GM19240 (cell line): Measurements from ENCODE around the gene KCNE1.

Experiments
- DNase-seq: peaks from one replicate; pipeline ENCODE4 v3.0.0; 2011; ENCODE audit warnings: low spot score; ENCODE audit not compliant: insufficient read length

The KCNE1 gene

GRCh38 chr21:34536311-34536710 is 24.3 kb upstream of the KCNE1 start:
- DNase-seq: no peak

DNA sequence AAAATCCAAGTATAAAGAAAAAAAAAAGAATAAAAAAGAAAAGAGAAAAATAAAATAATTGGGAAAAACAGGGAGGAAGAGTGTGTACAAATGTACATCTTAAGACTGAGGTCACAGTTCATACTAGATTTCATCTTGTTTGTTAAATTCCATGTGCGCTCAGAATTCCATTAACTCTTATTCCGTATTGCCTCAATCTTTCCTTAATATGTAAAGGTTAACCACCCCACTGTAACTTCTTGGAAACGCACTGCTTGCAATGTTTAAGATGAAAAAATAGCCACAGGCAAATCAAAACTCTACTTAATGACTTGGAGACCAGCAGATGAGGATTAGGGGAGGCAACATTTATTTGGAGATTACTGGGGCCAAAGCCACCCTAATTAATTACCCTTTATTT is 23.9 kb upstream of the KCNE1 start:
- DNase-seq: no peak

DNA sequence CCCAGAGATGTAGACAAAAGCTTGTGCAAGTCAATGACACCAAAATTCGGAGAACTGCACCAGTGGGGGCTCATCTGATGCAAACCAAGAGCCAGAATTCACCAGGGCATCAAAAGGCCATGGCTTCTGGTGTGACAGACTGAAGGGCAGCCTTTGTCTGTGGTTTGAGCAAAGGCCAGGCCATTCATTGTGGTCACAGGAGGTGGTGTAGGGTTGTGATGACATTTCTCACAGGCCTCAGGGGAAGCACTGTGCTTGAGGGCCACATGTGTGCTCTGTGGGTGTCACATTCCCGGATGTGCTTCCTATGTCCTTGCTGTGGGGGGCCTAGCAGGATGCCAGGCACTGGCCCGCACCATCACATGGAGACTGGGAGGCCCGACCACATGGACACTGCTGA is 22.5 kb upstream of the KCNE1 start:
- DNase-seq: no peak

GRCh38 chr21:34533938-34534337 is 21.9 kb upstream of the KCNE1 start:
- DNase-seq: no peak

DNA sequence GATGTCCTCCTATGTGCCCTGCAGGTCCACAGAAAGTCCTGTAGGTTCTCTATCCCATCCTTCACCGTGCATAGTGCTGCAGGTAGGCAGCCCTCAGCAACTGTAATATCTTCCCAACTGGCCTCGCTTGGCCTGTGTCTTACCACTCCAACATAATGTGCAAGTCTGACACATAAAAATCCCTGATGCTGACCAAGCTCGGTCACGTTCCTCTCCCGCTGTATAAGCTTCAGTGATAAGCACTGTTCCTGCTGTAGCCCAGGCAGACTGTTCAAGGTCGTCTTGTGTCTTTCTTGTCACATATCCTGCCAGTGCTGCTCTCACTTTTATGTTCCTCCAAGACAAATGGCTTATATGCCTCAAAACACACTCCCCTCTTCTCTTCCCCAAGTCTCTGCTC is 19.4 kb upstream of the KCNE1 start:
- no peak for DNase-seq

DNA sequence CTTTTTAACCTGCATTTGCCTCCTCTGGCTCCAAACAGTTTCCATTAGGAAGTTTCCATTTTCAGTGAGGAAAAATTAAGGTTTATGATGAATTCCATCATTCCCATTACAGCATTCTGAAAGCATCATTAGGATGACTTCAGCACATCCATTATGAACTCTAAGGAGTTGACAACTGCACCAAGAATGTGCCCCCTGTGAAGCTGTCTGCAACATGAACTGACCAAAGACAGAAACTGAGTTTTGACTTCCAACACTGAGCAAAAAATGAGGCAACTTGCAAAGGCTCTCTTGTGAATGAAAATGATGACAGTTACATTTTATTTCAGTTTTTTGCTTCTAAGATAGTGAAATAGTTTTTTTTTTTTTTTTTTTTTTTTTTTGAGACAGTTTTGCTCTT is 18.3 kb upstream of the KCNE1 start:
- DNase-seq: no peak

DNA sequence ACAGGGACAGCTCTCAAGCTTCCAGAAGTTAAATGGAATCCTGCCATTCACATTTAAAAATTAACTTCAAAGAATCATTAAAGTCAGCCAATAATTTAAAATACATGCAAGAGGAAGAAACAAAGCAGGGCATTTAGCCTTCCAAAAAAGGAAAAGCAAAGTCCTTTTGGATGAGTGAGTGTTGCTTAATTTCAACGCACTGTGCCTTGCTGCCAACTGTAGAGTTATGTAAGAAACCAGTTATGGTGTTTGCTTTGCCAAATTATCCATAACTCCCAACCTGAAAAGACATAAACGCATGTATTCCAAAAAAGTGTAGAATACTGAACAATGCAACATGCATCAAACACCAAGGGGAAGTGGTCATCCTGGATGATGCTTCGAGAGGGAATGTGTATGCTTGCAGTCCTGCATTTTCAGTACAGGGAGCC is 16.1 kb upstream of the KCNE1 start:
- no peak for DNase-seq

- no peak for DNase-seq
Observed at GRCh38 chr21:34526618-34527290, 14.7 kb upstream of the KCNE1 start.

- DNase-seq: no peak
Observed at GRCh38 chr21:34526241-34526617, 14.2 kb upstream of the KCNE1 start.

DNA sequence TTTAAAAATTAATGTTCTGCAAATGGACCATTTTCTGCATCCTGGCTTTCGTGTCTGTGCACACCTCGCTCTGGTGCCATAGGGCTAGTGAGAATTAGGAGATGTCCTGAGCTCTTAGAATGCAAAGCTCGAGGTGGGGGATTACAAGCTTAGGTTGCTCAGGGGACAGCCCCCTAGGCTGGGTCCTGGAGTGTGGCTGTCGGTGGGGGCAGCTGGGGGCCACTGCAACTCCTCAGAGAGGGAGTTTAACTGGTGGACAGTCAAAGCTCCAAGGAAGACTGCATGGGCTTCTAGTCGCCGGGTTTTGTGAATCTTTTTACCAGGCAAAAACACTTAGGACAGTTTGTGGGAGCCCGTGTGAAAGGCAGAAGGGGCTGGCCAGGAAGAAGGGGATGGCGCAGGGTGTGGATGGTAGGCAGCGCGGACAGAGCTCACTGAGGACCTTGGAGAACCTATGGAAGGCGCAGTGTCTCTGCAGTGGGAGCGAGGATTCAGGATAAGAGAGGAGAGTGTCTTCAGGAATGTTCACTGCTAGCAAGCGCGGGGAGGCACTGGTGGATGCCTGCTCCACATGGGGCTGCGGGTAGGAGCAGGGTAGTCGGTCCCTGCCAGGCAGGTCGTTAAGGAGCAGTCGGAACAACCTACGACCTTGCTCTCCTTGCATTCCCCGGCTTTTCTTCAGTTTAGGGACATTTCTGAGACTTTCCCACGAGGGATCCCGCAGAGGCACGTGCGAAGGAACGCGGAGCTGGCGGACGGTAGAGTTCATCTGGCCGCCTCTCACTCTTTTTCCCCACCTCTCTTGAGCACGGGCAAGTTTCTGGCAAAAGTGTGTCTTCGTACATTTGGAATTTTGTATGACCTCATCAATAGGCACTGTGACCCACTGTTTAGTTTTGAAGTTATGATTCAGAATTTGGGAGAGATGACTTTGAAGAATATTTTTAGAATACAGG is 12.9 kb upstream of the KCNE1 start:
- no peak for DNase-seq

DNA sequence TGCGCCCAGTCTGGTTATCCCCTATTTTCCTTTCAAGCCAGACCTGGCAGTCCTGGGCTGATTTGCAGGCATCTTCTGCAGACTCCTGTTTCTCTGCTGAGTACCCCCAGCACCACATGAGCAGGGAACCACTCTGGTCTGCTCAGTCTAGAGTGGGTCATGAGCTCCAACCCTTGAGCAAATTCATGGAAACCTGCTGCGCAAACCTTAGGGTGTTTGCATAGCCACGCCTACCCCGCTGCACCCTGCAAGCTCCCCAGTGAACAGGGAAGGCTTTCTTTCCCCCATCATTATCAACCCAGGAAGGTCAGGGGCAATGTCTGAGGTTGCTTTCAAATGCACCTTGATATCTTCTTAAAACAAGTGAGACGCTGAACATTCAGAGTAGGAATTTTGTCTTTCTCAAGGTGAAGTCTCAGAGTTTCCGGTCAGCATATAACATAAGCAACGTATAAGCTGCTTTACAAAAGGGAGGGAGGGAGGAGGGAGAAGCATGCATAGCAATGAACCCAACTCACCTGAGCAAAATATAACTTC is 11.1 kb upstream of the KCNE1 start:
- no peak for DNase-seq

DNA sequence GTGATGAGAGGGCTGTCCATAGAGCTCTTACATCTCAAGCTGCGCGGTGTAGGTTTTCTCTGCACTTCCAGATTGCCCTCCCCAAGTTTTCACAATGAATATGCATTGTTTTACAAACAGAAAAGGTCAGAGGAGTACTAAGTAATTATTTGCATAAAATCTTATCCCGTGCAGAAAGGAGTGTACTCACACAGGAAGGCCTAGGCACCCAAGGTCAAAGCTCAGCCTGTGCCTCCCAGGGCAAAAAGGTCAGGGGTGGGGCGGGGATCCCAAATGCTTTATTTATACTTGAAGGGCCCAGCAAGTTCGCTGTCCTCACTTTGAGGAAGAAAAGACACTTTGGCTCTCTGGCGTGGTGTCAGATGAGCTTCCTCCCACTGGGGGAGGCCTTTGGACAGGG is 10.3 kb upstream of the KCNE1 start:
- DNase-seq: no peak

GRCh38 chr21:34521561-34521960 is 9.6 kb upstream of the KCNE1 start:
- DNase-seq: no peak

DNA sequence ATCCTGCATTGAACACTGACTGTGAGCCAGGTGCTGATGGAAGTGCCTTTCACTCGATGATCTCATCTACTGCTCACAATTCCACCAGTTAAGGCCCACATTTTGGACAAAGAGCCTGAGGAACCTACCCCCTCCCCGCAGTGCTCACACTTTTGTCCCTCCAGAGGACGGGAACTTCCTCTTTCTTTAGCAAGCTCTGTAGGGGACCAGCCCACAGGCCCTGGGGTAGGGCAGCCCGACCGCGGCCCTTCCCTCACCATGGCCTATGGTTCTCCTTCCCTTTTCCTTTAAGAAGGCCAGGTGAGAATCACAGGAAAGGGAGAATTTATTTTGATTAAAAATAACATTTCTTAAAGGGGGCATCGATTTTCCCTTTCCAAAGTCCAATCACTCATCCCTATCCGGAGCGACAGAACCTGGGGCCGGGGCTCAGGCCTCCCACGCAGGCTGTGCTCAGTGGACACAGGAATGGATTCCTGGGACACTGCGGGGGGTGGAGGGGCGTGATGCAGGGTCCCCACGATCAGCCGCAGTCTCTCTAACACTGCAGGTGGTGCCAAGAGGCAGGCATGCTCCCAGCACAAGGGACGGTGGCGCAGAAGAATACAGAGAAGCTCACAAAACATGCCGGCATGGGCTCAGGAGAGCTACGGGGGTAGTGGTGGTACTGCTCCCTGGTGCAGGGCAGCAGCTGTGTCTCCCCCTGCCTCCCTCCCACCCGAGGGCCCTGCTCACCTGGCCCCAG is 8.9 kb upstream of the KCNE1 start:
- no peak for DNase-seq

GRCh38 chr21:34520281-34520680 is 8.3 kb upstream of the KCNE1 start:
- DNase-seq: no peak

- no peak for DNase-seq
Observed at GRCh38 chr21:34519694-34520093, 7.7 kb upstream of the KCNE1 start.

DNA sequence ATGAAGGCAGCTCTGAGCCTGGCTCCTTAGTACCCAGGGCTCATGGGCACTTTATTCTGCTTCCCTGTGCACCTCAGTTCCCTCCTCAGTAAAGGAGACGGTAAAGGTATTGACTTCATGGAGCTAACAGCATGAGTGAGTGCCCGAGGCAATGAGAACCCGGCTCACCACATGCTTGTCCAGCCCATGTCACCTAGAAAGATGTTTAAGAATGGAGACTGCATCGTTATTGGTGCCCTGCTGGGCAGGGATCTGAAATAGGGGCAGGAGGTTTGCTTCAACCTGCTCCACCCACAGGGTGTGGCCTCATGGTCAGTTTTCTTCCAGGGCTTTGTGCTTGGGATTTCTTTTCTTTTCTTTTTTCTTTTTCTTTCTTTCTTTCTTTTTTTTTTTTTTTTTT is 7.0 kb upstream of the KCNE1 start:
- no peak for DNase-seq

GRCh38 chr21:34518301-34518700 is 6.3 kb upstream of the KCNE1 start:
- DNase-seq: no peak

- DNase-seq: no peak
Observed at GRCh38 chr21:34517491-34518245, 5.7 kb upstream of the KCNE1 start.

GRCh38 chr21:34517039-34517438 is 5.0 kb upstream of the KCNE1 start:
- no peak for DNase-seq

DNA sequence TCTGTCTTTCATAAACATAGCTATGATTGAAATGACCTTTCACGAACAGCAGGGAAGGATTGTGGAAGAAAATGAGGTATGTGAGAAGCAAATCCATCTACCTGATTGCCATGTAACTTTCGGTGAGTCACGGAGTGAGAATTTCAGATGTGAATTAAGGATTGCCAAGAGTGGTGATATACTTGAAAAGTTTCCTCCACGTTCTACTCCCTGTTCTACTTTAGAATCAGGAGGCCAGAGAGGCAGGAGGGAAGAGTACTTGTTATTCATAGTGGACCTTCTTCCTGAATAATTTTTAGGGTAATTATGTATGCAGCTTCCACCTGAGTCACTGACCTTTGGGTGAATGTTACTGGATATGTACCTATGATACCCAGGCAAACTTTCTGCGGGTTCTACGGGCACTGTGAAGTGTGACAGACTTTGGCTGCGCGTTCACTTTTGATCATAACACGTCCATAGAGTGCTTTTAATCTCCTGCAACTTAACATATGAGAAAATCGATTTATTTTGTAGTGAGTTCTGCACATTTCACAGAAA is 2.6 kb upstream of the KCNE1 start:
- DNase-seq: no peak
